Endothelial cell of umbilical vein (primary cell): Measurements from ENCODE around the gene ARHGAP27. TPM values are rescaled to one million over a fixed set of nuclear protein-coding genes. Genes with fewer than 3 reads are reported as not detected.

ENCODE experiments used
- BruUV-seq: library from RNA; stranded (reverse); fragments of 400-500 nt; replicated peaks from 2 replicates; lab custom pipeline; 2021; lab: Mats Ljungman, UMichigan
- CTCF ChIA-PET: fragments of 300-600, 350-600 bp; sonication (Branson Sonifier 250); formaldehyde crosslinking; loops from one replicate; lab custom pipeline; 2021; ENCODE audit warnings: antibody characterized with exemption, inconsistent platforms; lab: Charles Lee
- POLR2A ChIA-PET: fragments of 300-600, 350-600 bp; sonication (Branson Sonifier 250); formaldehyde crosslinking; loops from one replicate; lab custom pipeline; 2021; ENCODE audit warnings: antibody characterized with exemption, inconsistent platforms; lab: Charles Lee
- DNase-seq: peaks from one replicate; pipeline ENCODE4 v3.0.0-alpha.2; 2011; ENCODE audit warnings: low read depth, low spot score
- FAIRE-seq: peaks from 2 replicates; lab custom pipeline; 2011; peaks lifted over from hg19 to GRCh38; lab: Jason Lieb, UNC
- H2AFZ ChIP-seq: 2 replicates; pipeline ENCODE4 v1.6.0; 2012; ENCODE audit warnings: low read depth, low read length, control low read depth, inconsistent platforms
- H3K27ac ChIP-seq: 2 replicates; pipeline ENCODE4 v1.5.1; 2011; ENCODE audit warnings: low read depth, mild to moderate bottlenecking, control low read depth, low read length, moderate library complexity; ENCODE audit not compliant: insufficient read depth
- H3K27me3 ChIP-seq, 2 experiments: 2 replicates each; pipeline versions ENCODE4 v1.6.0 to v1.6.1; 2011; ENCODE audit warnings: low read length in 2 of 2, mixed read lengths in 1 of 2; ENCODE audit not compliant: control insufficient read depth in 2 of 2, insufficient read depth in 2 of 2
- H3K36me3 ChIP-seq, 2 experiments: 2 replicates in 1 of 2; 3 replicates in 1 of 2; pipeline ENCODE4 v1.5.1; 2011; ENCODE audit warnings: low read length in 2 of 2, mild to moderate bottlenecking in 1 of 2, moderate library complexity in 1 of 2; ENCODE audit not compliant: control insufficient read depth in 2 of 2, insufficient read depth in 2 of 2; ENCODE audit errors: extremely low read depth in 1 of 2
- H3K4me1 ChIP-seq: 3 replicates; pipeline ENCODE4 v1.5.1; 2011; ENCODE audit warnings: mild to moderate bottlenecking, low read length; ENCODE audit not compliant: control insufficient read depth, insufficient read depth; ENCODE audit errors: extremely low read depth
- H3K4me2 ChIP-seq: 2 replicates; pipeline ENCODE4 v1.6.1; 2011; ENCODE audit warnings: low read length, control low read depth, mixed read lengths; ENCODE audit not compliant: insufficient read depth
- H3K4me3 ChIP-seq, 3 experiments: fragments of 200-600 bp in 1 of 3; sonication (generic), shearing (Covaris generic) in 1 of 3; replicated peaks in 1 of 3; 2 replicates each; pipeline ENCODE4 v1.5.1; 2011 to 2016; ENCODE audit warnings: control low read depth in 3 of 3, low read length in 3 of 3, mild to moderate bottlenecking in 2 of 3, inconsistent platforms in 1 of 3, low read depth in 1 of 3, moderate library complexity in 1 of 3; ENCODE audit not compliant: insufficient read depth in 1 of 3
- H3K79me2 ChIP-seq: 2 replicates; pipeline ENCODE4 v1.6.0; 2012; ENCODE audit warnings: low read length, inconsistent platforms; ENCODE audit not compliant: control insufficient read depth, insufficient read depth
- H3K9ac ChIP-seq: replicated peaks from 2 replicates; pipeline ENCODE3; 2011; ENCODE audit warnings: low read length, control low read depth; ENCODE audit not compliant: insufficient read depth; ENCODE audit errors: extremely low read depth
- H3K9me1 ChIP-seq: replicated peaks from 3 replicates; pipeline ENCODE4 v1.6.0; 2011; ENCODE audit warnings: mild to moderate bottlenecking, low read length; ENCODE audit not compliant: control insufficient read depth, insufficient read depth; ENCODE audit errors: extremely low read depth
- H3K9me3 ChIP-seq: replicated peaks from 2 replicates; pipeline ENCODE4 v1.5.1; 2012; ENCODE audit warnings: low read length, inconsistent platforms; ENCODE audit not compliant: control insufficient read depth, insufficient read depth
- H4K20me1 ChIP-seq: replicated peaks from 2 replicates; pipeline ENCODE3; 2011; ENCODE audit warnings: mild to moderate bottlenecking, low read length; ENCODE audit not compliant: control insufficient read depth, insufficient read depth; ENCODE audit errors: extremely low read depth
- CTCF ChIP-seq, 2 donors: IDR thresholded peaks; 1 replicate in 1 of 2; 2 replicates in 1 of 2; pipeline ENCODE4 v1.5.1; 2011; ENCODE audit warnings: low read length in 2 of 2, mild to moderate bottlenecking in 2 of 2, moderate library complexity in 2 of 2, control low read depth in 1 of 2, inconsistent platforms in 1 of 2, low read depth in 1 of 2; ENCODE audit not compliant: insufficient read depth in 1 of 2; ENCODE audit errors: extremely low read depth in 1 of 2
- EZH2 ChIP-seq: IDR thresholded peaks from 2 replicates; pipeline ENCODE4 v1.6.1; 2012; ENCODE audit warnings: borderline replicate concordance, low read depth, mild to moderate bottlenecking, moderate library complexity, low read length, inconsistent platforms; ENCODE audit not compliant: severe bottlenecking
- FOS ChIP-seq: IDR thresholded peaks from 2 replicates; pipeline ENCODE4 v1.6.1; 2011; ENCODE audit warnings: mild to moderate bottlenecking, low read length, moderate library complexity, borderline replicate concordance; ENCODE audit not compliant: insufficient read depth
- GATA2 ChIP-seq: IDR thresholded peaks from 2 replicates; pipeline ENCODE4 v1.7.0; 2011; ENCODE audit warnings: low read depth, mild to moderate bottlenecking, moderate library complexity, mixed read lengths, low read length; ENCODE audit not compliant: insufficient read length, insufficient read depth
- JUN ChIP-seq: IDR thresholded peaks from 2 replicates; pipeline ENCODE4 v1.6.1; 2011; ENCODE audit warnings: borderline replicate concordance, low read depth; ENCODE audit not compliant: insufficient read length, insufficient read depth
- MAX ChIP-seq: IDR thresholded peaks from 2 replicates; pipeline ENCODE4 v1.6.1; 2011; ENCODE audit not compliant: insufficient read depth, insufficient read length
- MYC ChIP-seq: IDR thresholded peaks from one replicate; pipeline ENCODE4 v1.6.1; 2011; ENCODE audit warnings: mild to moderate bottlenecking, low read depth, low read length
- POLR2A ChIP-seq: IDR thresholded peaks from 2 replicates; pipeline ENCODE4 v1.6.1; 2012; ENCODE audit warnings: low read depth, mild to moderate bottlenecking, control low read depth, low read length
- POLR2AphosphoS5 ChIP-seq: IDR thresholded peaks from 2 replicates; pipeline ENCODE4 v1.6.1; 2012; ENCODE audit warnings: low read depth, mild to moderate bottlenecking, control low read depth, low read length, moderate library complexity; ENCODE audit not compliant: insufficient read depth
- dilution Hi-C: fragments of 300-500 bp; cut with MboI; formaldehyde crosslinking; loops from one replicate; pipeline ENCODE4 v1.15.0; 2019; ENCODE audit warnings: low sequenced_read_pairs; ENCODE audit not compliant: extremely low pct_ligation_motif_present
- intact Hi-C: fragments of 100-400 bp; cut with micrococcal nuclease; formaldehyde crosslinking; loops from one replicate; pipeline ENCODE4 v1.10.0; 2022
- polyA plus RNA-seq, 4 experiments: library from polyadenylated mRNA; depleted of rRNA in 3 of 4; stranded (reverse) in 3 of 4; unstranded in 1 of 4; fragments of >200 nt; gene quantifications; 2 replicates each; pipeline versions ENCODE4 v1.2.1 to v1.2.3, GENCODE V29; 2011 to 2012; ENCODE audit warnings: missing spikeins in 1 of 4
- total RNA-seq: library from RNA; stranded (reverse); gene quantifications from 2 replicates; pipeline ENCODE4 v1.2.3, GENCODE V29; 2021

The ARHGAP27 gene
- total and polyA plus RNA-seq, 2 donors (not counting 3 experiments of a cell fraction or from before 2014, with no cell fraction given) = 21.0 to 47.0 TPM

GRCh38 chr17:45367216-45367615 is 65.5 kb downstream of the ARHGAP27 start:
- no peaks in the 10 kb centered on the region for H3K9me1 ChIP-seq
- H3K36me3 ChIP-seq = no peaks in the 10 kb centered on the region
- no peaks in the 10 kb centered on the region for H3K27me3 ChIP-seq
- H3K9me3 ChIP-seq = no peaks in the 10 kb centered on the region
- FAIRE-seq (no peak), DNase-seq (no peak)
- ChIA-PET CTCF (interaction anchor here (1.4 kb wide), 1 partner anchor 90 kb away, joined by 5 read pairs; no protein-coding TSS in a partner anchor), POLR2A (no interaction called here)
- intact Hi-C loops (no loop called here), dilution Hi-C loops (no loop called here)
- no peak overlapping the region for H3K9ac ChIP-seq
- H3K27ac ChIP-seq = no peak overlapping the region
- TF ChIP-seq CTCF (IDR thresholded peaks at IDR 0.05; ENCODE audit: extremely low read depth in 1 of 2, insufficient read depth in 1 of 2, low read depth in 1 of 2, low read length in 2 of 2) = no peak
- TF ChIP-seq MYC = no peak
- TF ChIP-seq POLR2A = no peak
- no peak for TF ChIP-seq EZH2
- TF ChIP-seq MAX = no peak
- no peak for TF ChIP-seq POLR2AphosphoS5
- no peak for TF ChIP-seq FOS
- no peak for TF ChIP-seq GATA2
- TF ChIP-seq JUN = no peak
- peaks cover 20% of the 10 kb centered on the region for H3K4me1 ChIP-seq
- no peak overlapping the region for H2AFZ ChIP-seq
- H4K20me1 ChIP-seq = no peaks in the 10 kb centered on the region
- no TSS peak for BruUV-seq
- H3K79me2 ChIP-seq = no peaks in the 10 kb centered on the region
- H3K4me3 ChIP-seq = no peak overlapping the region
- no peak overlapping the region for H3K4me2 ChIP-seq
